K562 (cell line): ENCODE measurements around the gene SLC38A10. TPM values are rescaled to one million over a fixed set of nuclear protein-coding genes. Genes with fewer than 3 reads are reported as not detected.

ENCODE experiments used
- CAMTA2 ChIP-seq: fragments of 250-450 bp; sonication (Bioruptor Pico); conservative IDR thresholded peaks from 2 replicates; pipeline ENCODE4 v1.5.1; 2022
- FOXA1 ChIP-seq: fragments of 450-650 bp; IDR thresholded peaks from 2 replicates; pipeline ENCODE4 v1.6.1; 2016; ENCODE audit warnings: mild to moderate bottlenecking, borderline replicate concordance
- FOXK2 ChIP-seq, 2 experiments: fragments of 450-650 bp; IDR thresholded peaks in 1 of 2; conservative IDR thresholded peaks in 1 of 2; 2 replicates each; pipeline ENCODE4 v1.6.1; 2016; ENCODE audit warnings: low read depth in 2 of 2, mild to moderate bottlenecking in 1 of 2
- NBN ChIP-seq: fragments of 450-650 bp; IDR thresholded peaks from 2 replicates; pipeline ENCODE4 v1.6.1; 2016; ENCODE audit warnings: low read depth, mild to moderate bottlenecking
- PYGO2 ChIP-seq: fragments of 450-650 bp; IDR thresholded peaks from 2 replicates; pipeline ENCODE4 v1.6.1; 2016; ENCODE audit warnings: mild to moderate bottlenecking, missing genetic modification characterization, moderate library complexity, missing compliant biosample characterization
- STAT5A ChIP-seq: IDR thresholded peaks from 2 replicates; pipeline ENCODE4 v1.6.1; 2012; ENCODE audit warnings: low read length, inconsistent platforms, borderline replicate concordance
- TRIM28 ChIP-seq: fragments of 450-650 bp; IDR thresholded peaks from 2 replicates; pipeline ENCODE4 v1.6.1; 2017
- ZNF24 ChIP-seq: fragments of 450-650 bp; IDR thresholded peaks from 2 replicates; pipeline ENCODE4 v1.6.1; 2016
- polyA plus RNA-seq, 8 experiments: library from polyadenylated mRNA; depleted of rRNA in 4 of 8; stranded (reverse) in 5 of 8; unstranded in 3 of 8; fragments of >200 nt; fragmentation: Nextera tagmentation in 2 of 8; fragmentation: Illumina TruSeq in 1 of 8; extraction: Ambion mirVana in 2 of 8; extraction: Trizol in 1 of 8; gene quantifications; 2 replicates each; pipeline versions ENCODE4 v1.2.1 to v1.2.3, GENCODE V29; 2011 to 2014; ENCODE audit warnings: inconsistent platforms in 1 of 8, missing spikeins in 1 of 8
- total RNA-seq, 7 experiments: library from RNA; depleted of rRNA in 6 of 7; stranded (reverse); fragments of >200 nt in 6 of 7; fragmentation: Illumina TruSeq in 2 of 7; extraction: Trizol in 2 of 7; gene quantifications; 2 replicates each; pipeline versions ENCODE4 v1.2.1 to v1.2.3, GENCODE V29; 2011 to 2021; ENCODE audit warnings: low replicate concordance in 1 of 7
- TF ChIP-seq, protein P1 (sequence below): fragments of 450-650 bp; IDR thresholded peaks from 2 replicates; pipeline ENCODE4 v1.6.1; 2017; ENCODE audit warnings: antibody characterized with exemption, mild to moderate bottlenecking
- TF ChIP-seq, protein P2 (sequence below): fragments of 450-650 bp; formaldehyde crosslinking; IDR thresholded peaks from 2 replicates; pipeline ENCODE4 v1.4.0; 2022; ENCODE audit warnings: missing genetic modification characterization
- TF ChIP-seq, protein P3 (sequence below): sonication (generic); formaldehyde crosslinking; IDR thresholded peaks from 2 replicates; pipeline ENCODE4 v1.8.0; 2022; ENCODE audit warnings: mild to moderate bottlenecking, missing genetic modification reagents
- TF ChIP-seq, protein P4 (sequence below): fragments of 250-450 bp; sonication (Bioruptor Pico); IDR thresholded peaks from 2 replicates; pipeline ENCODE4 v1.8.0; 2022; ENCODE audit warnings: inconsistent platforms

SLC38A10 gene
- total and polyA plus RNA-seq, 9 of the 15 experiments (the other 6 are each of a cell fraction or from before 2014, with no cell fraction given): 0.45 to 54.2 (median 13.8) TPM

DNA sequence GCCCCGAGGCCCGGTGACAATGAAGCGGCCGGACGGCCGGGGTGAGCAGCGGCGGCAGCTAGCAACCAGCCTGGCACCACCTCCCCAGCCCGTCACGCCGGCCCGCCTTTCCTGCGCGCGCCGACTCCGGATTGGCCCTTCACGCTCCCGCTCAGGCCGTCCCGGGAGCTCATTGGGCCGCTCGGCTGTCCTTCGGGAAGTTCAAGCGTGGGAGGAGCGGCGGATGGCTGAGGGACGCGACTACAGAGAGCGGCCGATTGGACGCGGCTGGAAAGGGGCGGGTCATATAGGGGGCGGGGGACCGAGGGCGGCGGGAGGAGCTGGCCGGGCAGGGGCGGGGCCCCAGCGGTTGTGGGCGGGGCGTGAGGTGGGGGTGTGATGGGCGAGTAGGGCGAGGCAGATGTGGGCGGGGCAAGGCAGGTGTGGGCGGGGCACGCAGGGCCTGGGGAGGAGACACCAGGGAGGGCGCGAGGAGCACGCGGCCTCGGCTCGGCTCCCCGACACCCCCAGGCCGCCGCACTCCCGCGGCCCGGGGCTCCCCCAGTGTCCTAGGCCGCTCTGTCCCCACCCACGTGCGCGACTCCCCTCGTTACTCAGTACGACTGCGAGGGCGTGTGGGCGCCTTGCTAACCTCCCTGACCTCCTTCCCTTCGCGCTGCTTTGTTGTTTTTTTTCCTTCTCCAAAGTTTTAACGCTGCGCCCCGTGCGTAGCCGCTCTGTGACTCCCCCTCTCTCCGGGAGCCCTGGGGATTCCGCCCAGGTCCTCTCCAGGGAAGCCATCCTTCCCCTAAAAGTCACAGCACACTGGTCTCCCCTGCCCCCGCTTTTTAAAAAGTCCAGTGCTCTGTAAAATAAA is 72.0 kb downstream of the SLC38A10 start, which contains the start of gene CEP131 (continued):
- TF ChIP-seq, protein P1, sequence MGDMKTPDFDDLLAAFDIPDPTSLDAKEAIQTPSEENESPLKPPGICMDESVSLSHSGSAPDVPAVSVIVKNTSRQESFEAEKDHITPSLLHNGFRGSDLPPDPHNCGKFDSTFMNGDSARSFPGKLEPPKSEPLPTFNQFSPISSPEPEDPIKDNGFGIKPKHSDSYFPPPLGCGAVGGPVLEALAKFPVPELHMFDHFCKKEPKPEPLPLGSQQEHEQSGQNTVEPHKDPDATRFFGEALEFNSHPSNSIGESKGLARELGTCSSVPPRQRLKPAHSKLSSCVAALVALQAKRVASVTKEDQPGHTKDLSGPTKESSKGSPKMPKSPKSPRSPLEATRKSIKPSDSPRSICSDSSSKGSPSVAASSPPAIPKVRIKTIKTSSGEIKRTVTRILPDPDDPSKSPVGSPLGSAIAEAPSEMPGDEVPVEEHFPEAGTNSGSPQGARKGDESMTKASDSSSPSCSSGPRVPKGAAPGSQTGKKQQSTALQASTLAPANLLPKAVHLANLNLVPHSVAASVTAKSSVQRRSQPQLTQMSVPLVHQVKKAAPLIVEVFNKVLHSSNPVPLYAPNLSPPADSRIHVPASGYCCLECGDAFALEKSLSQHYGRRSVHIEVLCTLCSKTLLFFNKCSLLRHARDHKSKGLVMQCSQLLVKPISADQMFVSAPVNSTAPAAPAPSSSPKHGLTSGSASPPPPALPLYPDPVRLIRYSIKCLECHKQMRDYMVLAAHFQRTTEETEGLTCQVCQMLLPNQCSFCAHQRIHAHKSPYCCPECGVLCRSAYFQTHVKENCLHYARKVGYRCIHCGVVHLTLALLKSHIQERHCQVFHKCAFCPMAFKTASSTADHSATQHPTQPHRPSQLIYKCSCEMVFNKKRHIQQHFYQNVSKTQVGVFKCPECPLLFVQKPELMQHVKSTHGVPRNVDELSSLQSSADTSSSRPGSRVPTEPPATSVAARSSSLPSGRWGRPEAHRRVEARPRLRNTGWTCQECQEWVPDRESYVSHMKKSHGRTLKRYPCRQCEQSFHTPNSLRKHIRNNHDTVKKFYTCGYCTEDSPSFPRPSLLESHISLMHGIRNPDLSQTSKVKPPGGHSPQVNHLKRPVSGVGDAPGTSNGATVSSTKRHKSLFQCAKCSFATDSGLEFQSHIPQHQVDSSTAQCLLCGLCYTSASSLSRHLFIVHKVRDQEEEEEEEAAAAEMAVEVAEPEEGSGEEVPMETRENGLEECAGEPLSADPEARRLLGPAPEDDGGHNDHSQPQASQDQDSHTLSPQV: peak; percentile 93
- TF ChIP-seq, protein P2, sequence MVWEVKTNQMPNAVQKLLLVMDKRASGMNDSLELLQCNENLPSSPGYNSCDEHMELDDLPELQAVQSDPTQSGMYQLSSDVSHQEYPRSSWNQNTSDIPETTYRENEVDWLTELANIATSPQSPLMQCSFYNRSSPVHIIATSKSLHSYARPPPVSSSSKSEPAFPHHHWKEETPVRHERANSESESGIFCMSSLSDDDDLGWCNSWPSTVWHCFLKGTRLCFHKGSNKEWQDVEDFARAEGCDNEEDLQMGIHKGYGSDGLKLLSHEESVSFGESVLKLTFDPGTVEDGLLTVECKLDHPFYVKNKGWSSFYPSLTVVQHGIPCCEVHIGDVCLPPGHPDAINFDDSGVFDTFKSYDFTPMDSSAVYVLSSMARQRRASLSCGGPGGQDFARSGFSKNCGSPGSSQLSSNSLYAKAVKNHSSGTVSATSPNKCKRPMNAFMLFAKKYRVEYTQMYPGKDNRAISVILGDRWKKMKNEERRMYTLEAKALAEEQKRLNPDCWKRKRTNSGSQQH: peak; percentile 17; the same call in 1 of the 2 replicates
- TF ChIP-seq TRIM28 (0 out of 2 replicates have a peak, but pooled peaks have one; percentile 39), NBN (no peak), PYGO2 (no peak), FOXK2 (conservative IDR thresholded peaks at IDR 0.05 in 1 of 2, IDR thresholded peaks at IDR 0.05 in 1 of 2; ENCODE audit: low read depth in 2 of 2) (peak in 1 of 2 experiments; percentile 42; a peak in 2 of 4 replicates), CAMTA2 (CRISPR knock-in tag) (no peak), FOXA1 (no peak), STAT5A (0 out of 2 replicates have a peak, but pooled peaks have one; percentile 15), ZNF24 (no peak)
- TF ChIP-seq, protein P3, sequence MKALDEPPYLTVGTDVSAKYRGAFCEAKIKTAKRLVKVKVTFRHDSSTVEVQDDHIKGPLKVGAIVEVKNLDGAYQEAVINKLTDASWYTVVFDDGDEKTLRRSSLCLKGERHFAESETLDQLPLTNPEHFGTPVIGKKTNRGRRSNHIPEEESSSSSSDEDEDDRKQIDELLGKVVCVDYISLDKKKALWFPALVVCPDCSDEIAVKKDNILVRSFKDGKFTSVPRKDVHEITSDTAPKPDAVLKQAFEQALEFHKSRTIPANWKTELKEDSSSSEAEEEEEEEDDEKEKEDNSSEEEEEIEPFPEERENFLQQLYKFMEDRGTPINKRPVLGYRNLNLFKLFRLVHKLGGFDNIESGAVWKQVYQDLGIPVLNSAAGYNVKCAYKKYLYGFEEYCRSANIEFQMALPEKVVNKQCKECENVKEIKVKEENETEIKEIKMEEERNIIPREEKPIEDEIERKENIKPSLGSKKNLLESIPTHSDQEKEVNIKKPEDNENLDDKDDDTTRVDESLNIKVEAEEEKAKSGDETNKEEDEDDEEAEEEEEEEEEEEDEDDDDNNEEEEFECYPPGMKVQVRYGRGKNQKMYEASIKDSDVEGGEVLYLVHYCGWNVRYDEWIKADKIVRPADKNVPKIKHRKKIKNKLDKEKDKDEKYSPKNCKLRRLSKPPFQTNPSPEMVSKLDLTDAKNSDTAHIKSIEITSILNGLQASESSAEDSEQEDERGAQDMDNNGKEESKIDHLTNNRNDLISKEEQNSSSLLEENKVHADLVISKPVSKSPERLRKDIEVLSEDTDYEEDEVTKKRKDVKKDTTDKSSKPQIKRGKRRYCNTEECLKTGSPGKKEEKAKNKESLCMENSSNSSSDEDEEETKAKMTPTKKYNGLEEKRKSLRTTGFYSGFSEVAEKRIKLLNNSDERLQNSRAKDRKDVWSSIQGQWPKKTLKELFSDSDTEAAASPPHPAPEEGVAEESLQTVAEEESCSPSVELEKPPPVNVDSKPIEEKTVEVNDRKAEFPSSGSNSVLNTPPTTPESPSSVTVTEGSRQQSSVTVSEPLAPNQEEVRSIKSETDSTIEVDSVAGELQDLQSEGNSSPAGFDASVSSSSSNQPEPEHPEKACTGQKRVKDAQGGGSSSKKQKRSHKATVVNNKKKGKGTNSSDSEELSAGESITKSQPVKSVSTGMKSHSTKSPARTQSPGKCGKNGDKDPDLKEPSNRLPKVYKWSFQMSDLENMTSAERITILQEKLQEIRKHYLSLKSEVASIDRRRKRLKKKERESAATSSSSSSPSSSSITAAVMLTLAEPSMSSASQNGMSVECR (CRISPR knock-in tag): no peak
- TF ChIP-seq, protein P4, sequence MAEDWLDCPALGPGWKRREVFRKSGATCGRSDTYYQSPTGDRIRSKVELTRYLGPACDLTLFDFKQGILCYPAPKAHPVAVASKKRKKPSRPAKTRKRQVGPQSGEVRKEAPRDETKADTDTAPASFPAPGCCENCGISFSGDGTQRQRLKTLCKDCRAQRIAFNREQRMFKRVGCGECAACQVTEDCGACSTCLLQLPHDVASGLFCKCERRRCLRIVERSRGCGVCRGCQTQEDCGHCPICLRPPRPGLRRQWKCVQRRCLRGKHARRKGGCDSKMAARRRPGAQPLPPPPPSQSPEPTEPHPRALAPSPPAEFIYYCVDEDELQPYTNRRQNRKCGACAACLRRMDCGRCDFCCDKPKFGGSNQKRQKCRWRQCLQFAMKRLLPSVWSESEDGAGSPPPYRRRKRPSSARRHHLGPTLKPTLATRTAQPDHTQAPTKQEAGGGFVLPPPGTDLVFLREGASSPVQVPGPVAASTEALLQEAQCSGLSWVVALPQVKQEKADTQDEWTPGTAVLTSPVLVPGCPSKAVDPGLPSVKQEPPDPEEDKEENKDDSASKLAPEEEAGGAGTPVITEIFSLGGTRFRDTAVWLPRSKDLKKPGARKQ (CRISPR knock-in tag): no peak
